Erythroblast (primary cell): ENCODE measurements around the gene GSTM3.
"Not testable (repeated sequence)": the region's sequence is repeated elsewhere in the genome, so short reads cannot be mapped to it uniquely, and the experiment has no call there.

Source experiments
- DNase-seq, 2 experiments: peaks; one replicate each; lab custom pipeline; 2025; lab: John Stamatoyannopoulos, UW
- GATA1 ChIP-seq: IDR thresholded peaks from 2 replicates; pipeline ENCODE4 v1.6.1; 2011; ENCODE audit warnings: low read depth, mild to moderate bottlenecking, control low read depth, low read length, moderate library complexity
- POLR2A ChIP-seq: IDR thresholded peaks from 2 replicates; pipeline ENCODE4 v1.6.1; 2011; ENCODE audit warnings: mild to moderate bottlenecking, low read length

GSTM3 gene

DNA sequence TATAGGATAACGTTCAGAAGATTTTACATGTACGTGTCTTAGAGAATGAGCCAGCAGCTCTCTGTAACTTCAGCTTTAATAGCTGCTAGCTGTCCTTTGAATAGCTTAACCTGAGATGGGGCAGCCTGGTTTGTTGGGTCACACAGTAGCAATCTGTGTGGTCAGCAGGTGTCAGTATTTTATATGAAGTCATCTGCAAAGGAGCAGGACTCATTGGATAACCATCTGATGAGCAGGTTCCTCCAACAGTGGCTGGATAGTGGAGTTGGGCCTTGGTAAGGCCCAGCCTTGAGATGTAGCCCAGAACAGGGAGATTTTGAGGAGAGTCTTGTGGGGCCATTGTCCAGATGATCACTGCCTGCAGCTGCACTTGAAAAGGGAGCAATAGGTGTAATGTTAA lies 22.3 kb downstream of the GSTM3 start:
- no peak for TF ChIP-seq GATA1
- TF ChIP-seq POLR2A = no peak
- peak; percentile 14 to 24 for DNase-seq

DNA sequence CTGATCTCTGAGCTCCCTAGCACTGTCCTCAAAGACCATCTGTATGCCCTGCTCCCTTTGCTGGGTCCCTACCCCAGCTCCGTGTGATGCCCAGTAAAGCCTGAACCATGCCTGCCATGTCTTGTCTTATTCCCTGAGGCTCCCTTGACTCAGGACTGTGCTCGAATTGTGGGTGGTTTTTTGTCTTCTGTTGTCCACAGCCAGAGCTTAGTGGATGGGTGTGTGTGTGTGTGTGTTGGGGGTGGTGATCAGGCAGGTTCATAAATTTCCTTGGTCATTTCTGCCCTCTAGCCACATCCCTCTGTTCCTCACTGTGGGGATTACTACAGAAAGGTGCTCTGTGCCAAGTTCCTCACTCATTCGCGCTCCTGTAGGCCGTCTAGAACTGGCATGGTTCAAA lies 23.1 kb downstream of the GSTM3 start:
- DNase-seq = no peak
- TF ChIP-seq GATA1 (no peak), POLR2A (no peak)

DNA sequence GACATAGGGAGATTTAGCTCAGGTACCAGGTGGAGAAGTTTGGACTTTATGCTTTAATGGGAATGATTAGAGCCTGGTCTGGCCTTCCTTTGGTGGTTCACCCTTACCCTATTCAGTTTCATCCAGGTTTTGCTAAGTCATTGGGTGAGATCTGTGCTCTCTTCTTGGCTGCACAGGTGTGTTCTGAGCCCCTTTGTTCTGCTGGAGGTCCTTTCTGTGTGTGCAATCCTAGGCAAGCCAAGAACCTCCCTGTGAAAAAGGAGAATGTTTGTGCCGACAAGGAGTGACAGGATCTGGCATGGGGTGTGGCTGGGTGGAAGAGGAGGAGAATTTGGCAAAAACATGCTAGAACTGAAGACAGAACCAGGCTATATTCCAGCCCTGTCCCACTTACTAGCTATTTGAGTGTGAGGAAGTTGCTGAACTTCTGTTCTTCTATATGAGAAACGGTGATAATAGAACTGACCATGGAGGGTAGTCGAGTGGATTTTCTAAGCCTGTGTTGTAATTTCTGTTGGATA lies 24.2 kb downstream of the GSTM3 start:
- DNase-seq = no peak
- TF ChIP-seq GATA1 (no peak), POLR2A (no peak)

DNA sequence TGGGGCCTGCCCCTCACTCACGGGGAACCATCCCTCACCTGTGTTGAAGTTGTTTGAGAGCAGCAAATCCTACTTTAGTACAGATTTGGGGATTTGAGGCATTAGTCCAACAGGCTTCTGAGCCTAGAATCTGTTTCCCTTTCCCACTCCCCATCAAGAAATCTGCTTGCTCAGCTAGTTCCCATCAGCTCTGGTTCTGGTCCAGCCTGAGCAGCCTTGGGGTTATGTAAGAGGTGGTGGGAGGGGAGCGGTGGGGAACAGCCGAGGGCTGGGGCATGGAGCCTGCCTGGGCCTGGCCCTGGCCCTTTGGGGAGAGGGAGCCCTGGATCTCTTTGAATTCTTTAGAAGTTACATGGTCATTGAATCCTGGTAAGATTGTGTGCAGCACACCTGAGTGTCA lies 24.7 kb downstream of the GSTM3 start:
- DNase-seq = no peak
- TF ChIP-seq POLR2A (no peak), GATA1 (no peak)

DNA sequence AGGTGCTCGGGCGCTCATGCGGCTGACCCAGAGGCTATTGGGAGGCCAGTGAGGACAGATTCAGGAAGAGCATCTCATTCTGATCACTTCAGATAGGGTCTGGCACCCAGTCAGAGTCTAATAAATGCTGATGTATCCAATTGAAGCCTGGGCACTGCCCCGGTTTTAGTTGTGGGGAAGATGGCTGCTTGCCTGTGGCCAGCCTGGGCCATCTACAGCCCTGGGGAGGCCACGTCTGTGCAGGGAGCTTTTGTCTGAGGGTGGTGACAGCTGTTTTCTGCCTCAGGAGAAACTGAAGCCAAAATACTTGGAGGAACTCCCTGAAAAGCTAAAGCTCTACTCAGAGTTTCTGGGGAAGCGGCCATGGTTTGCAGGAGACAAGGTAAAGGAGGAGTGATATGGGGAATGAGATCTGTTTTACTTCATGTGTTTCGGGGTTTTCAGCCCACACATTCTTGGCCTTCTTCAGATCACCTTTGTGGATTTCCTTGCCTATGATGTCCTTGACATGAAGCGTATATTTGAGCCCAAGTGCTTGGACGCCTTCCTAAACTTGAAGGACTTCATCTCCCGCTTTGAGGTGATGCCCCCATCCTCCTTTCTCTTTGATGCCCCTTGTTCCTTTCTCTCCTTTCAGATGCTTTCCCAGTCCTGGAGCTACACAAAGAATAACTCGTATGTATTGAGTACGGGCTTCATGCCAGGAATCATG lies 26.0 kb downstream of the GSTM3 start:
- TF ChIP-seq GATA1 = no peak
- DNase-seq = no peak

DNA sequence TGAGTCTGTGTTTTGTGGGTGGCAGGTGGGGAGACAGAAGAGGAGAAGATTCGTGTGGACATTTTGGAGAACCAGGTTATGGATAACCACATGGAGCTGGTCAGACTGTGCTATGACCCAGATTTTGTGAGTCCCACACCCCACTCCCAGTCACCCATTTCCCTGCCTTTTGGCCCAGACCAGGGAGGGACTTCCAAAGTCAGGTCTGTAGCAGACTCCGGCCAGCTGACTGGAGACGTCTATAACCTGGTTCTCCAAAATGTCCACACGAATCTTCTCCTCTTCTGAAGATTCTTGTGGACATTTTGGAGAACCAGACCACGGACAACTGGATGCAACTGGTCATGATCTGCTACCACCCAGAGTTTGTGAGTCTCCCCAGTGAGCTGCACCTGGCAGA lies 27.2 kb downstream of the GSTM3 start:
- TF ChIP-seq GATA1 (no peak), POLR2A (no peak)

DNA sequence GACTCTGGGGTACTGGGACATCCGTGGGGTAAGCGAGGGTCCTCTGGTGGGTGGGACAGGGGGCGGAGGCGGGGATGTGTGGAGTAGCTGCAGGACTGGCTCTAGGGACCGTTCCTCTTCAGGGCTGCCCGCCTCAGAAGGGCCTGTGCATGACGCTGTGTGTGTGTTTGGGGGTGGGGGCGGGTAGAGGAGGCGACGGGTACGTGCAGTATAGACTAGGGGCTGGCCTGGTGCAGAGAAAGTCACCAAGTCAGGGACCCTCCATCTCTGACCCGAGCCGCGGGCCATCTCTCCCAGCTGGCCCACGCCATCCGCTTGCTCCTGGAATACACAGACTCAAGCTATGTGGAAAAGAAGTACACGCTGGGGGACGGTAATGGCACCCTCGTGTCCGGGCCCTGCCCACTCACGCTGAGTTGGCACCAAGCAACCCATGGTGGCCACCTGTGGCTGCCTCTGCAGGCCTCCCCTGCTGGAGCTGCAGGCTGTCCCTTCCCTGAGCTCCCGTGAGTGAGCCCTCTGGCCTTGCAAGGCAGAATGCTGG lies 28.4 kb downstream of the GSTM3 start:
- no peak for DNase-seq
- TF ChIP-seq GATA1 (no peak), POLR2A (no peak)

More for the DNA sequence above, 27.2 kb downstream of the GSTM3 start:
- no peak for DNase-seq

DNA sequence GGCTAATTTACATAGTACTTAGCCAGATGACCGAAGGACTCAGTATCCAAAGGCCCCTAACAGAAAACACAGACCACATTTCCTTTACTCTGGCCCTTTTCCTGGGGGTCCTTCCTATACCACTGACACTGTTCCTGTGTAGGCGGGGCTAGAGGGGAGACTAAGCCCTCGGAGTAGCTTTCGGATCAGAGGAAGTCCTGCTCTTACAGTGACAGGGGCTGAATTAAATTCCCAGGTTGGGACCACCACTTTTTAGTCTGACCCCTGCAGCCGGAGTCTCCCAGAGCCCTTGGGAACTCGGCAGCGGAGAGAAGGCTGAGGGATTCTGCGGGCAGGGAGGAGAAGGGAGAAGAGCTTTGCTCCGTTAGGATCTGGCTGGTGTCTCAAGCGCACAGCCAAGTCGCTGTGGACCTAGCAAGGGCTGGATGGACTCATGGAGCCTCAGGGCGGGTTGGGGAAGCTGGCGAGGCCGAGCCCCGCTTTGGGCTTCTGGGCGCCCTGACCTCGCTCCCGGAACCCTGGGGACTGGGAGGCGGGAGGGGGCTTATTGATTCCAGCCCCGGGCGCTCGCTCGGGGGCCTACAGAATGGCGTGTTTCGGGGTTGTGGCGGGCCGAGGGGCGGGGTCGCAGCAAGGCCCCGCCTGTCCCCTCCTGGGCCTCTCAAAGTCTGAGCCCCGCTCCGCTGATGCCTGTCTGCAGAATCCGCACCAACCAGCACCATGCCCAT lies 29.1 kb downstream of the GSTM3 start, which contains the start of gene GSTM5:
Gene GSTM5 (plus strand): TSS at position 659 of the 728 bp plus-strand sequence. CDS start 62 bp downstream, at position 721.
- DNase-seq = not testable (repeated sequence)

DNA sequence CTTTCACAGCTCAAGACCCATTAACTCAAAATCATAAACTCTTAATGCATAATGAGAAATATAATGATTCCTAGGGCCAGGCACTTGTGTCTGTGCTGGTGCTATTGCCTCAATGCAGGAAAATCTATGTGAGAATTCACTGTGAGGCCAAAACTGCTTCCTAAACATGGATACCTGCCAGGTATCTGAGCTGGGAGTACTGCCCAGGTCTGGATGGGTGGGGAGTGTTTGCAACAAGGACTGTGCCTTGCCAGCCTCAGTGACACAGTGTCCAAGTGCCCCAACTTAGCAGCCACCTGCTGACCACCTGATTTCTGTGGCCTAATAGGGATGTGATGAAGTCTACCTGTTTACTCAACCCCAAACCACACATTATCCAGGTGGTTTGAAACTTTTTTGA lies 31.0 kb downstream of the GSTM3 start:
- DNase-seq = not testable (repeated sequence)

DNA sequence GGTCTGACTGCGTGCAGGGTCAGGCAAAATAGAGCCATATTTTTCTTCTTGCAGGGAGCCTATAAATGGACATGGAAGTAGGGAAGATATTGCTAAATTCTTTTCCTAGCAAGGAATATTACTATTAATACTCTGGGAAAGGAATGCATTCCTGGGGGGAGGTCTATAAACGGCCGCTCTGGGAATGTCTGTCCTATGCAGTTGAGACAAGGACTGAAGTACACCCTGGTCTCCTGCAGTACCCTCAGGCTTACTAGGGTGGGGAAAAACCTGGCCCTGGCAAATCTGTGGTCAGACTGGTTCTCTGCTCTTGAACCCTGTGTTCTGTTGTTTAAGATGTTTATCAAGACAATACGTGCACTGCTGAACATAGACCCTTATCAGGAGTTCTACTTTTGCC lies 31.9 kb downstream of the GSTM3 start:
- DNase-seq = not testable (repeated sequence)

DNA sequence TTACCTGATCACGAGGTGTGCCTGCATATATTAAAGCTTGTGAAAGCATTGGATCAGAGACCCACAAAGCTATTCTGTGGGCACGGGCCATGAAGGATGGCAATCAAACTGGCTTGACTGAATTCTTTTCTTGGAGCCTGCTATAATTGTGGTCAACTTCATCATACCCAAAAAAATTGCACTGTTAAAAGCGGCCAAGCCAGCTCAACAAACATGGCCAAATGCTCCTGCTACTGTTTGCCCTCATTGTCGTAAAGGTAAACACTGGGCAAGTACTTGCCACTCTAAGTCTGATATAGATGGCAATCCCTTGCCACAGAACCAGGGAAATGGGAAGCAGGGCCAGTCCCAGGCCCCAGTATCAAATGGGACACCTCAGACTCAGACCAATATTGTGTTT lies 35.4 kb downstream of the GSTM3 start:
- no peak for DNase-seq
- no peak for TF ChIP-seq GATA1
- no peak for TF ChIP-seq POLR2A

DNA sequence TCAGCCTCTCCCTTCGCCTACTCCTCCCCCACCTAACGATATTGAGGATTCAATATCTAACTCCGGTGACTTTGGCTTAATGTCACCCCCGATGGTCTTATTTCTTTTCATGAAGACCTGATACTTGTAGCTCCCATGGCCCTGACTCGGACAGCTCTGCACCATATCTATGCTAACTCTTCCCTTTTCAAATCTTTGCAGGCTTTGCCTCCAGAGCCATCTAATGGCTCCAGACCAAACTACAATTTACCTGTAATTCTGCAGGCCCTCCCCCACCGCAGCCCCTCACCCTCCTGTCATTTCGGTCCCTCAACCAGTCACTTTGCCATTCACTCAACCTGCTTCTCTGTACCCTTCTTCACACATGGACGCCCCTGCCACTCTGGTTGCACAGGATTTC lies 36.7 kb downstream of the GSTM3 start:
- DNase-seq = no peak
- TF ChIP-seq POLR2A = no peak
- TF ChIP-seq GATA1 = no peak

DNA sequence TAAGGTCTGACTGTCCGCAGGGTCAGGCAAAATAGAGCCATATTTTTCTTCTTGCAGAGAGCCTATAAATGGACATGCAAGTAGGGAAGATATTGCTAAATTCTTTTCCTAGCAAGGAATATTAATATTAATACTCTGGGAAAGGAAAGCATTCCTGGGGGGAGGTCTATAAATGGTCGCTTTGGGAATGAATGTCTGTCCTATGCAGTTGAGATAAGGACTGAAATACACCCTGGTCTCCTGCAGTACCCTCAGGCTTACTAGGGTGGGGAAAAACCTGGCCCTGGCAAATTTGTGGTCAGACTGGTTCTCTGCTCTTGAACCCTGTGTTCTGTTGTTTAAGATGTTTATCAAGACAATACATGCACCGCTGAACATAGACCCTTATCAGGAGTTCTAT lies 37.9 kb downstream of the GSTM3 start:
- DNase-seq = not testable (repeated sequence)

DNA sequence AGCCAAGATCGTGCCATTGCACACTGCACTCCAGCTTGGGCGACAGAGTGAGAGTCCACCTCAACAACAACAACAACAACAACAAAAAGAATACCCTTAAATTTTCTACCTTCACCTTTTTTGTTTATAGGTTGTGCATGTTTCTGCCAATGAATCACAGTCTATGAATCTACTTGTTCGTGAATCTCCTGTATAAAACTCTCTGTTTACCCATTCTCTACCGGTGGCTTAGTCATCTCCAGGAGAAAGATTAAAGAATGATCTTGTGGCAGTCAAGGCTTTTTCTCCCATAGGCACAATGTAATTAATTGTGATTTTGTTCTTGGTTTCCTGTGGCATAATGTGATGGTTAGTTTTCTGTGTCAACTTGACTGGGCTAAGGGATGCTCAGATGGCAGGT lies 43.0 kb downstream of the GSTM3 start:
- not testable (repeated sequence) for DNase-seq

DNA sequence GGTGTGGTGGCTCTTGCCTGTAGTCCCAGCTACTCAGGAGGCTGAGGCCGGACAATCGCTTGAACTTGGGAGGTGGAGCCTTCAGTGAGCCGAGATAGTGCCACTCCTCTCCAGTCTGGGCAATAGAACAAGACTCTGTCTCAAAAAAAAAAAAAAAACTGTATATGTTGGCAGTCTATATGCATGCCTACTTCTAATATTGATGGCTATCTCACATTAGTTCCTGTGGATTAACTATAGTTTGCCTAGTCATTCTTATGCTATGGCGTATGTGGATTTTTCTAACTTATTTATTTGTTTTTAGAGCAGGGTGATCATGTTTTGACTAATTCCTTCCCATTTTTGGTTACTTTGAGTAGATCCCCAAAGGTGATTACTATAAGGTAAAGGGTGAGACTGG lies 43.8 kb downstream of the GSTM3 start:
- DNase-seq = no peak
- TF ChIP-seq POLR2A (no peak), GATA1 (no peak)

DNA sequence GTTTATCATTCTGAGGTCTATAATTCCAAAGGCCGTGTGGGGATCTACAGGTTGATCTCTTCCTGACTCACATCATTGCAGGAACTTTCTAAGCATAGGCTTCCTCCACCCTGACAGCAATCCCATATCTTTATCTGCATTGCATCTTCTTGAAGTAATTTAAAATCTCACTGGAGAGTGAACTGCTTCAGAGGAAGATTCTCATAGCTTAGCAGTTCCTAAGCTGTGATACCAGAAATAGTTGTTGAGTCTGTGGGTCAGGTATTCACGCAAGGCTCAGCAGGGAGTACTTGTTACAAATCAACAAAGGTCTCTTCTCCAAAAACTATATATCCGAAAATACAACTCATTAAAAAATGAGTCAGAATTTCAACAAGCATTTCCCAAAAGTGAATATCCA lies 45.7 kb downstream of the GSTM3 start:
- DNase-seq = not testable (repeated sequence)

DNA sequence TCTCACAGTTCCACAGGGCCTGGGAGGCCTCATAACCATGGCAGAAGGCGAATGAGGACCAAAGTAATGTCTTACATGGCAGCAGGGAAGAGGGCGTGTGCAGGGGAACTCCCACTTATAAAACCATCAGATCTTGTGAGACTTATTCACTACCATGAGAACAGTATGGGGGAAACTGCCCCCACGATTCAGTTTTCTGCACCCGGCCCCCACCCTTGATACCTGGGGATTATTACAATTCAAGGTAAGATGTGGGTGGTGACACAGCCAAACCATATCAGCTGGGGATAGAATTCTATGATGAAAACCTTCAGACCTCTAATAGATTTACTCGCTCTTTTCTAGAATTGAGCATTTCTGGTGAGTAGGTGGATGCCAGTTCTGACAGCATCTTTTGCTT lies 46.4 kb downstream of the GSTM3 start:
- DNase-seq = not testable (repeated sequence)
